Measurements from ENCODE around the gene C19orf85. TPM values are rescaled to one million over a fixed set of nuclear protein-coding genes. Genes with fewer than 3 reads are reported as not detected.
"Not testable (repeated sequence)": the region's sequence is repeated elsewhere in the genome, so short reads cannot be mapped to it uniquely, and the experiment has no call there.

The C19orf85 gene
- polyA plus RNA-seq, 2 of the 4 experiments (the other 2 are of a cell fraction): not detected

GRCh38 chr19:55424518-55424917, 40.0 kb downstream of the C19orf85 start:
- 53% methylated on average over 3 of the region's 3 CpGs for WGBS (ENCODE audit: missing lambda C conversion rate)
- no peak overlapping the region for H3K27ac ChIP-seq
- CTCF ChIA-PET: interaction anchor here (0.9 to 2.6 kb wide), 8 partner anchors 8 to 283 kb away, joined by 3 to 8 read pairs (median 3); partner anchors contain the start of gene DNAAF3
- DNase-seq (ENCODE audit: low read depth in 1 of 2, low spot score in 1 of 2) (no peak), FAIRE-seq (no peak), ATAC-seq (no peak; a peak in 1 of 6 replicates)
- H3K4me3 ChIP-seq: no peak overlapping the region
- H3K4me1 ChIP-seq: no peaks in the 10 kb centered on the region
- no peak overlapping the region for H3K4me2 ChIP-seq
- TF ChIP-seq ELK1 (IDR thresholded peaks at IDR 0.05; ENCODE audit: low read depth, low read length) (no peak), SMC3 (IDR thresholded peaks at IDR 0.05) (no peak), ZNF302 (CRISPR knock-in tag; IDR thresholded peaks at IDR 0.05) (no peak), HOXA7 (CRISPR knock-in tag; IDR thresholded peaks at IDR 0.05) (no peak), RARB (CRISPR knock-in tag; IDR thresholded peaks at IDR 0.05) (no peak), HOXB13 (CRISPR knock-in tag; IDR thresholded peaks at IDR 0.05; ENCODE audit: low read depth) (no peak), ATOH8 (CRISPR knock-in tag; IDR thresholded peaks at IDR 0.05; ENCODE audit: low read depth) (no peak), HDAC2 (IDR thresholded peaks at IDR 0.05) (no peak), ZSCAN20 (CRISPR knock-in tag; IDR thresholded peaks at IDR 0.05) (no peak), RCOR1 (IDR thresholded peaks at IDR 0.05; ENCODE audit: low read depth, low read length) (no peak), ESRRA (IDR thresholded peaks at IDR 0.05; ENCODE audit: borderline replicate concordance, low read length) (no peak), ZFP36 (IDR thresholded peaks at IDR 0.05; ENCODE audit: borderline replicate concordance, partially characterized antibody) (no peak), POLR2A (IDR thresholded peaks at IDR 0.05; ENCODE audit: low read length) (no peak), KDM1A (IDR thresholded peaks at IDR 0.05; ENCODE audit: low read depth) (no peak), CTCF (IDR thresholded peaks at IDR 0.05) (no peak), USF2 (IDR thresholded peaks at IDR 0.05) (no peak), CHD4 (IDR thresholded peaks at IDR 0.05; ENCODE audit: borderline replicate concordance) (no peak)
- POLR2A ChIA-PET: interaction anchor here (1.0 kb wide), 1 partner anchor 17 kb away, joined by 4 read pairs; the partner anchor contains the start of gene UBE2S
- H3K9me3 ChIP-seq: no peaks in the 10 kb centered on the region

GRCh38 chr19:55423225-55424005, 41.1 kb downstream of the C19orf85 start:
- ATAC-seq: no peak
- POLR2A ChIA-PET: no interaction called here
- Histone ChIP-seq H3K9me3 (no peaks in the 10 kb centered on the region), H3K4me3 (no peak overlapping the region), H3K4me2 (no peak overlapping the region), H3K27ac (no peak overlapping the region), H3K4me1 (peaks cover 2% of the 10 kb centered on the region; the same call in 1 of the 3 replicates)
- WGBS (ENCODE audit: missing lambda C conversion rate): 37% methylated on average over 13 of the region's 13 CpGs
- FAIRE-seq: peak; percentile 63
- CTCF ChIA-PET: interaction anchor here (1.1 to 2.6 kb wide), 6 partner anchors 9 to 282 kb away, joined by 4 to 8 read pairs (median 5); no protein-coding TSS in a partner anchor
- no peak for TF ChIP-seq E2F6 (IDR thresholded peaks at IDR 0.05; ENCODE audit: borderline replicate concordance, low read depth)
- TF ChIP-seq CHD4 (IDR thresholded peaks at IDR 0.05; ENCODE audit: borderline replicate concordance): no peak
- no peak for TF ChIP-seq TP53 (CRISPR knock-in tag; IDR thresholded peaks at IDR 0.05)
- no peak for TF ChIP-seq RARB (CRISPR knock-in tag; IDR thresholded peaks at IDR 0.05)
- no peak for TF ChIP-seq RAD21 (conservative IDR thresholded peaks at IDR 0.05 in 1 of 2, IDR thresholded peaks at IDR 0.05 in 1 of 2)
- no peak for TF ChIP-seq JUN (IDR thresholded peaks at IDR 0.05)
- TF ChIP-seq HDAC2 (IDR thresholded peaks at IDR 0.05): no peak
- no peak for TF ChIP-seq CBX2 (IDR thresholded peaks at IDR 0.05; ENCODE audit: borderline replicate concordance, low read depth)
- TF ChIP-seq POLR2A (IDR thresholded peaks at IDR 0.05; ENCODE audit: low read length): no peak
- no peak for TF ChIP-seq RFX5 (IDR thresholded peaks at IDR 0.05)
- no peak for TF ChIP-seq FOXS1 (CRISPR knock-in tag; IDR thresholded peaks at IDR 0.05)
- no peak for TF ChIP-seq CHD2 (IDR thresholded peaks at IDR 0.05; ENCODE audit: low read length, partially characterized antibody)
- no peak for DNase-seq (ENCODE audit: low read depth in 1 of 2, low spot score in 1 of 2)

GRCh38 chr19:55421281-55421680, 43.3 kb downstream of the C19orf85 start:
- ATAC-seq; H3K4me1 ChIP-seq; H3K4me2 ChIP-seq; FAIRE-seq; DNase-seq (ENCODE audit: low read depth in 1 of 2, low spot score in 1 of 2); POLR2A ChIA-PET; H3K9me3 ChIP-seq; H3K27ac ChIP-seq; H3K4me3 ChIP-seq: not testable (repeated sequence)
- WGBS (ENCODE audit: missing lambda C conversion rate): 48% methylated on average over 4 of the region's 4 CpGs
- CTCF ChIA-PET: interaction anchor here (0.7 to 1.8 kb wide), 6 partner anchors 15 to 376 kb away, joined by 3 to 8 read pairs (median 4); no protein-coding TSS in a partner anchor
